GM21717 (cell line): ENCODE data around the gene LRRC37A.
A peak's percentile ranks its signal among the peaks of the same experiment; 100 is the strongest.
"Not testable (repeated sequence)": the region's sequence is repeated elsewhere in the genome, so short reads cannot be mapped to it uniquely, and the experiment has no call there.

Experiments
- ATAC-seq: cut with Tn5 transposase; IDR thresholded peaks from one replicate; pipeline ENCODE4 v1.9.1; 2021; ENCODE audit warnings: mild to moderate bottlenecking, moderate library complexity; ENCODE audit not compliant: unreplicated experiment

The LRRC37A gene

GRCh38 chr17:46286764-46287221 is 8.1 kb upstream of the LRRC37A start:
- ATAC-seq: not testable (repeated sequence)

GRCh38 chr17:46287587-46287986 is 7.3 kb upstream of the LRRC37A start:
- not testable (repeated sequence) for ATAC-seq

GRCh38 chr17:46290906-46291546 is 3.9 kb upstream of the LRRC37A start:
- peak; percentile 86 for ATAC-seq

GRCh38 chr17:46291618-46292017 is 3.3 kb upstream of the LRRC37A start:
- ATAC-seq: not testable (repeated sequence)

GRCh38 chr17:46341220-46341619 is 46.3 kb downstream of the LRRC37A start:
- not testable (repeated sequence) for ATAC-seq

GRCh38 chr17:46342131-46342530 is 47.2 kb downstream of the LRRC37A start:
- ATAC-seq: not testable (repeated sequence)

GRCh38 chr17:46348345-46348744 is 53.4 kb downstream of the LRRC37A start:
- ATAC-seq: not testable (repeated sequence)

- not testable (repeated sequence) for ATAC-seq
Observed at GRCh38 chr17:46349060-46349459, 54.1 kb downstream of the LRRC37A start.

- ATAC-seq: not testable (repeated sequence)
Observed at GRCh38 chr17:46353856-46354255, 58.9 kb downstream of the LRRC37A start.

GRCh38 chr17:46361145-46361735 is 66.3 kb downstream of the LRRC37A start:
- peak; percentile 35 for ATAC-seq

- peak; percentile 84 for ATAC-seq
Observed at GRCh38 chr17:46361755-46362154, 66.8 kb downstream of the LRRC37A start, which contains the start of gene ARL17B. Gene ARL17B (minus strand): TSS chr17:46361766. CDS start chr17:46358397, 3,369 bp downstream.

GRCh38 chr17:46367520-46367919 is 72.6 kb downstream of the LRRC37A start:
- ATAC-seq: not testable (repeated sequence)

- peak; percentile 47 for ATAC-seq
Observed at GRCh38 chr17:46372236-46373229, 77.6 kb downstream of the LRRC37A start.

- not testable (repeated sequence) for ATAC-seq
Observed at GRCh38 chr17:46373418-46373817, 78.5 kb downstream of the LRRC37A start.

GRCh38 chr17:46383118-46383517 is 88.2 kb downstream of the LRRC37A start:
- not testable (repeated sequence) for ATAC-seq

- not testable (repeated sequence) for ATAC-seq
Observed at GRCh38 chr17:46385491-46385890, 90.6 kb downstream of the LRRC37A start.
